Retinal pigment epithelial cell (primary cell): ENCODE measurements around the gene TMEM135.

Experiments used
- DNase-seq: peaks from one replicate; pipeline ENCODE4 v3.0.0-alpha.2; 2010; ENCODE audit warnings: low read depth
- H3K4me3 ChIP-seq: 2 replicates; pipeline ENCODE4 v1.5.1; 2011; ENCODE audit warnings: mild to moderate bottlenecking, low read length, control low read depth, moderate library complexity
- CTCF ChIP-seq: conservative IDR thresholded peaks from 2 replicates; pipeline ENCODE4 v1.5.1; 2011; ENCODE audit warnings: low read depth, low read length, control low read depth, inconsistent platforms

Gene TMEM135

GRCh38 chr11:87256694-87257340, 219.1 kb downstream of the TMEM135 start:
- DNase-seq: no peak
- no peak for TF ChIP-seq CTCF
- no peak overlapping the region for H3K4me3 ChIP-seq

- TF ChIP-seq CTCF: no peak
- no peak overlapping the region for H3K4me3 ChIP-seq
- no peak for DNase-seq
Observed at GRCh38 chr11:87258171-87258833, 220.6 kb downstream of the TMEM135 start.

GRCh38 chr11:87259736-87260135, 222.0 kb downstream of the TMEM135 start:
- H3K4me3 ChIP-seq: no peak overlapping the region
- no peak for DNase-seq
- no peak for TF ChIP-seq CTCF

GRCh38 chr11:87260811-87261210, 223.1 kb downstream of the TMEM135 start:
- DNase-seq: no peak
- H3K4me3 ChIP-seq: no peak overlapping the region

GRCh38 chr11:87263264-87263838, 225.6 kb downstream of the TMEM135 start:
- no peak overlapping the region for H3K4me3 ChIP-seq
- TF ChIP-seq CTCF: no peak
- no peak for DNase-seq

More at GRCh38 chr11:87260811-87261210, 223.1 kb downstream of the TMEM135 start:
- TF ChIP-seq CTCF: no peak

- no peak overlapping the region for H3K4me3 ChIP-seq
- DNase-seq: no peak
- TF ChIP-seq CTCF: no peak
Observed at GRCh38 chr11:87263979-87264378, 226.2 kb downstream of the TMEM135 start.

GRCh38 chr11:87265132-87265531, 227.4 kb downstream of the TMEM135 start:
- no peak for DNase-seq
- no peak for TF ChIP-seq CTCF
- H3K4me3 ChIP-seq: no peak overlapping the region
